Activated T-cell treated with anti-CD3 and anti-CD28 coated beads, Interleukin-2, amount 50 U/mL, for 24 hours (primary cell): ENCODE measurements around the gene KCNQ1.

Experiments
- DNase-seq: peaks from one replicate; pipeline ENCODE4 v3.0.0-alpha.2; 2020
- H3K27ac Mint-ChIP-seq: 2 replicates; pipeline ENCODE4 v1.8.0; 2020; ENCODE audit warnings: mild to moderate bottlenecking, mixed read lengths
- H3K27me3 Mint-ChIP-seq: 2 replicates; pipeline ENCODE4 v1.8.0; 2020; ENCODE audit warnings: mixed read lengths
- H3K36me3 Mint-ChIP-seq: 2 replicates; pipeline ENCODE4 v1.8.0; 2020; ENCODE audit warnings: low read depth, mixed read lengths
- H3K4me1 Mint-ChIP-seq: 2 replicates; pipeline ENCODE4 v1.8.0; 2020; ENCODE audit warnings: low read depth, mixed read lengths
- H3K4me3 Mint-ChIP-seq: 2 replicates; pipeline ENCODE4 v1.8.0; 2020; ENCODE audit warnings: mild to moderate bottlenecking, moderate library complexity, mixed read lengths
- H3K9me3 Mint-ChIP-seq: 2 replicates; pipeline ENCODE4 v1.8.0; 2020; ENCODE audit warnings: mixed read lengths

KCNQ1 gene

GRCh38 chr11:2685566-2686359, 241.0 kb downstream of the KCNQ1 start:
- no peaks in the 10 kb centered on the region for H3K9me3 Mint-ChIP-seq
- H3K36me3 Mint-ChIP-seq, result peaks cover 4% of the 10 kb centered on the region
- no peak for DNase-seq
- no peak overlapping the region for H3K27ac Mint-ChIP-seq
- no peak overlapping the region for H3K4me3 Mint-ChIP-seq
- H3K4me1 Mint-ChIP-seq, result no peaks in the 10 kb centered on the region
- H3K27me3 Mint-ChIP-seq, result no peaks in the 10 kb centered on the region

- no peak for DNase-seq
- no peaks in the 10 kb centered on the region for H3K27me3 Mint-ChIP-seq
- no peak overlapping the region for H3K27ac Mint-ChIP-seq
- no peaks in the 10 kb centered on the region for H3K9me3 Mint-ChIP-seq
- peaks cover 4% of the 10 kb centered on the region for H3K36me3 Mint-ChIP-seq
- H3K4me1 Mint-ChIP-seq, result no peaks in the 10 kb centered on the region
- H3K4me3 Mint-ChIP-seq, result no peak overlapping the region
Measured at GRCh38 chr11:2686360-2687222, 241.8 kb downstream of the KCNQ1 start.

- Mint-ChIP-seq H3K4me3 (no peak overlapping the region), H3K27me3 (no peaks in the 10 kb centered on the region), H3K4me1 (no peaks in the 10 kb centered on the region), H3K9me3 (no peaks in the 10 kb centered on the region), H3K27ac (no peak overlapping the region), H3K36me3 (peaks cover 4% of the 10 kb centered on the region)
- no peak for DNase-seq
Measured at GRCh38 chr11:2687223-2687530, 242.4 kb downstream of the KCNQ1 start.

GRCh38 chr11:2687782-2688191, 243.0 kb downstream of the KCNQ1 start:
- H3K4me1 Mint-ChIP-seq, result no peaks in the 10 kb centered on the region
- H3K27me3 Mint-ChIP-seq, result no peaks in the 10 kb centered on the region
- H3K9me3 Mint-ChIP-seq, result no peaks in the 10 kb centered on the region
- peaks cover 4% of the 10 kb centered on the region for H3K36me3 Mint-ChIP-seq
- H3K4me3 Mint-ChIP-seq, result no peak overlapping the region
- H3K27ac Mint-ChIP-seq, result no peak overlapping the region
- no peak for DNase-seq

GRCh38 chr11:2688381-2689231, 243.8 kb downstream of the KCNQ1 start:
- no peak for DNase-seq
- no peaks in the 10 kb centered on the region for H3K4me1 Mint-ChIP-seq

GRCh38 chr11:2689651-2690575, 245.1 kb downstream of the KCNQ1 start:
- Mint-ChIP-seq H3K27ac (no peak overlapping the region), H3K4me3 (no peak overlapping the region), H3K36me3 (peaks cover 2% of the 10 kb centered on the region), H3K4me1 (no peaks in the 10 kb centered on the region), H3K9me3 (no peaks in the 10 kb centered on the region), H3K27me3 (no peaks in the 10 kb centered on the region)
- no peak for DNase-seq

More at GRCh38 chr11:2688381-2689231, 243.8 kb downstream of the KCNQ1 start:
- peaks cover 4% of the 10 kb centered on the region for H3K36me3 Mint-ChIP-seq
- no peak overlapping the region for H3K27ac Mint-ChIP-seq
- no peaks in the 10 kb centered on the region for H3K9me3 Mint-ChIP-seq
- H3K27me3 Mint-ChIP-seq, result no peaks in the 10 kb centered on the region
- no peak overlapping the region for H3K4me3 Mint-ChIP-seq

GRCh38 chr11:2690596-2691354, 246.0 kb downstream of the KCNQ1 start:
- Mint-ChIP-seq H3K27me3 (no peaks in the 10 kb centered on the region), H3K27ac (no peak overlapping the region), H3K36me3 (no peaks in the 10 kb centered on the region), H3K4me1 (no peaks in the 10 kb centered on the region), H3K4me3 (no peak overlapping the region), H3K9me3 (no peaks in the 10 kb centered on the region)
- DNase-seq, result no peak

GRCh38 chr11:2691355-2691761, 246.6 kb downstream of the KCNQ1 start:
- no peaks in the 10 kb centered on the region for H3K9me3 Mint-ChIP-seq
- no peak overlapping the region for H3K4me3 Mint-ChIP-seq
- H3K4me1 Mint-ChIP-seq, result no peaks in the 10 kb centered on the region
- no peaks in the 10 kb centered on the region for H3K27me3 Mint-ChIP-seq
- no peak for DNase-seq
- H3K27ac Mint-ChIP-seq, result no peak overlapping the region
- no peaks in the 10 kb centered on the region for H3K36me3 Mint-ChIP-seq

- DNase-seq, result no peak
- H3K4me3 Mint-ChIP-seq, result no peak overlapping the region
- H3K9me3 Mint-ChIP-seq, result no peaks in the 10 kb centered on the region
- H3K27me3 Mint-ChIP-seq, result no peaks in the 10 kb centered on the region
- H3K27ac Mint-ChIP-seq, result no peak overlapping the region
- peaks cover 3% of the 10 kb centered on the region for H3K36me3 Mint-ChIP-seq
- H3K4me1 Mint-ChIP-seq, result peaks cover under 1% of the 10 kb centered on the region
Measured at GRCh38 chr11:2691991-2692875, 247.4 kb downstream of the KCNQ1 start.

GRCh38 chr11:2693271-2694261, 248.8 kb downstream of the KCNQ1 start:
- Mint-ChIP-seq H3K4me1 (peaks cover 11% of the 10 kb centered on the region), H3K9me3 (no peaks in the 10 kb centered on the region), H3K27ac (no peak overlapping the region), H3K4me3 (no peak overlapping the region), H3K36me3 (peaks cover 7% of the 10 kb centered on the region), H3K27me3 (no peaks in the 10 kb centered on the region)
- DNase-seq, result no peak

GRCh38 chr11:2694495-2694894, 249.7 kb downstream of the KCNQ1 start:
- Mint-ChIP-seq H3K36me3 (peaks cover 13% of the 10 kb centered on the region), H3K27ac (no peak overlapping the region), H3K4me3 (no peak overlapping the region), H3K27me3 (no peaks in the 10 kb centered on the region), H3K4me1 (peaks cover 17% of the 10 kb centered on the region), H3K9me3 (no peaks in the 10 kb centered on the region)
- DNase-seq, result no peak
